HEK293T (cell line): Measurements from ENCODE around the gene PLA2G4B.

Experiments
- CTCF ChIA-PET: fragments of 350-600 bp; formaldehyde crosslinking; extraction: SDS; loops from one replicate; lab custom pipeline; 2021; ENCODE audit warnings: antibody characterized with exemption, inconsistent platforms; lab: Yijun Ruan, JAX
- POLR2A ChIA-PET: fragments of 350-600 bp; formaldehyde crosslinking; extraction: SDS; loops from one replicate; lab custom pipeline; 2020; ENCODE audit warnings: antibody characterized with exemption, inconsistent platforms; lab: Yijun Ruan, JAX
- DNase-seq: peaks from one replicate; pipeline ENCODE4 v3.0.0; 2012; ENCODE audit warnings: mixed read lengths; ENCODE audit errors: extremely low spot score
- ARNT ChIP-seq: fragments of 450-650 bp; IDR thresholded peaks from 2 replicates; pipeline ENCODE4 v1.6.1; 2017; ENCODE audit warnings: mild to moderate bottlenecking
- BHLHE40 ChIP-seq: fragments of 450-650 bp; IDR thresholded peaks from 2 replicates; pipeline ENCODE4 v1.6.1; 2016; ENCODE audit warnings: mild to moderate bottlenecking, moderate library complexity, borderline replicate concordance
- CTBP1 ChIP-seq: fragments of 450-650 bp; IDR thresholded peaks from 2 replicates; pipeline ENCODE4 v1.6.1; 2016; ENCODE audit warnings: borderline replicate concordance
- ELF4 ChIP-seq: fragments of 450-650 bp; IDR thresholded peaks from 2 replicates; pipeline ENCODE4 v1.6.1; 2017; ENCODE audit warnings: antibody characterized with exemption
- FOXA1 ChIP-seq: fragments of 450-650 bp; IDR thresholded peaks from 2 replicates; pipeline ENCODE4 v1.6.1; 2016; ENCODE audit warnings: mild to moderate bottlenecking
- FOXK2 ChIP-seq: fragments of 450-650 bp; IDR thresholded peaks from 2 replicates; pipeline ENCODE4 v1.6.1; 2016; ENCODE audit warnings: mild to moderate bottlenecking
- FOXM1 ChIP-seq: fragments of 450-650 bp; IDR thresholded peaks from 2 replicates; pipeline ENCODE4 v1.6.1; 2017; ENCODE audit warnings: mild to moderate bottlenecking, borderline replicate concordance
- HDGF ChIP-seq: fragments of 450-650 bp; IDR thresholded peaks from 2 replicates; pipeline ENCODE4 v1.6.1; 2017; ENCODE audit warnings: antibody characterized with exemption, borderline replicate concordance
- L3MBTL2 ChIP-seq: fragments of 450-650 bp; conservative IDR thresholded peaks from 2 replicates; pipeline ENCODE4 v1.6.1; 2016; ENCODE audit warnings: mild to moderate bottlenecking
- LEF1 ChIP-seq: fragments of 450-650 bp; IDR thresholded peaks from 2 replicates; pipeline ENCODE4 v1.6.1; 2017; ENCODE audit warnings: mild to moderate bottlenecking, borderline replicate concordance
- NFRKB ChIP-seq: fragments of 450-650 bp; IDR thresholded peaks from 2 replicates; pipeline ENCODE4 v1.6.1; 2016; ENCODE audit warnings: mild to moderate bottlenecking, moderate library complexity
- SP1 ChIP-seq: fragments of 450-650 bp; IDR thresholded peaks from 2 replicates; pipeline ENCODE4 v1.6.1; 2017
- SUZ12 ChIP-seq: fragments of 450-650 bp; IDR thresholded peaks from 2 replicates; pipeline ENCODE4 v1.6.1; 2016; ENCODE audit warnings: mild to moderate bottlenecking
- TARDBP ChIP-seq: fragments of 450-650 bp; IDR thresholded peaks from 2 replicates; pipeline ENCODE4 v1.6.1; 2016
- ZNF384 ChIP-seq: fragments of 450-650 bp; IDR thresholded peaks from 2 replicates; pipeline ENCODE4 v1.6.1; 2016
- TF ChIP-seq, protein P1 (sequence below): fragments of 450-650 bp; IDR thresholded peaks from 2 replicates; pipeline ENCODE4 v1.6.1; 2016

The PLA2G4B gene

DNA sequence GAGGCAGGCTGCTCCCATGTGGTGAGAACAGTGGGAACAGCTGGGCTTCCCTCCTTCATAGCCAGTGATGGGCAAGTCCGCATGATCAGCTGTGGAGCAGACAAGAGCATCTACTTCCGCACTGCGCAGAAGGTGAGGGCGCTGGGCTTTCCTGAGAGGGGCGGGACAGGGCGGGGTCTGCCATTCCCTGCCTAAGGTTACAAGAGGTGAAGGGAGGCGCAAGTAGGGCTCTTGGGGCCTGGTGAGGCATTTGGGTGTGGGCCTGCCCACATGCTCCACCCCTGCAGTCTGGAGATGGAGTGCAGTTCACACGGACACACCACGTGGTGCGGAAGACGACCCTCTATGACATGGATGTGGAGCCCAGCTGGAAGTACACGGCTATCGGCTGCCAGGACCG is 21.3 kb upstream of the PLA2G4B start:
- ChIA-PET CTCF (no interaction called here), POLR2A (interaction anchor here (1.0 kb wide), 1 partner anchor 10 kb away, joined by 3 read pairs; no protein-coding TSS in a partner anchor)
- no peak for DNase-seq
- TF ChIP-seq FOXA1, result no peak
- no peak for TF ChIP-seq NFRKB
- TF ChIP-seq L3MBTL2, result no peak
- TF ChIP-seq FOXM1, result no peak
- no peak for TF ChIP-seq SP1
- no peak for TF ChIP-seq TARDBP
- TF ChIP-seq LEF1, result no peak
- no peak for TF ChIP-seq ELF4
- TF ChIP-seq CTBP1, result no peak
- TF ChIP-seq, protein P1, sequence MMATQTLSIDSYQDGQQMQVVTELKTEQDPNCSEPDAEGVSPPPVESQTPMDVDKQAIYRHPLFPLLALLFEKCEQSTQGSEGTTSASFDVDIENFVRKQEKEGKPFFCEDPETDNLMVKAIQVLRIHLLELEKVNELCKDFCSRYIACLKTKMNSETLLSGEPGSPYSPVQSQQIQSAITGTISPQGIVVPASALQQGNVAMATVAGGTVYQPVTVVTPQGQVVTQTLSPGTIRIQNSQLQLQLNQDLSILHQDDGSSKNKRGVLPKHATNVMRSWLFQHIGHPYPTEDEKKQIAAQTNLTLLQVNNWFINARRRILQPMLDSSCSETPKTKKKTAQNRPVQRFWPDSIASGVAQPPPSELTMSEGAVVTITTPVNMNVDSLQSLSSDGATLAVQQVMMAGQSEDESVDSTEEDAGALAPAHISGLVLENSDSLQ, result no peak

DNA sequence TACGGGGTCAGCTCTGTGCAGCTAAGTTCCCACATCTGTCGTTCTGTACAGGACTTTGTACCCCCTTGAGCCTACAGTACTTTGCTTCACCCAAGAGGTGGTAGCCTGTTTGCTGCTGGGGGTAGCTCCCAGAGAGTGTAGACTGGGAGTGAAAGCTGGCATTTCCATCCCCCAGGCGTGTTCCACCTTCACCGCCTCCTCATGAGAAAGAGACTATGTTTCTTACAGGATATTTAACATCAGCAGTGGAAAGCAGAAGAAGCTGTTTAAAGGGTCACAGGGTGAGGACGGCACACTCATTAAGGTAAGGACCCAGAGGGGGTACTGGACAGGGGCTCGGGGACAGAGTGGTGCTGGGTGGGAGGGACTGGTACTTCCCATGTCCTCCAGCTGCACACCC is 20.9 kb upstream of the PLA2G4B start:
- CTCF ChIA-PET, result interaction anchor here (1.0 kb wide), 1 partner anchor 237 kb away, joined by 3 read pairs; no protein-coding TSS in a partner anchor
- TF ChIP-seq ELF4 (no peak), TARDBP (no peak), ZNF384 (no peak), SUZ12 (no peak), L3MBTL2 (no peak), NFRKB (no peak), LEF1 (no peak), FOXA1 (no peak), ARNT (no peak), FOXK2 (no peak), CTBP1 (no peak), HDGF (no peak), BHLHE40 (no peak), SP1 (no peak)
- TF ChIP-seq, protein P1, result no peak
- POLR2A ChIA-PET, result interaction anchor here (1.0 kb wide), 1 partner anchor 10 kb away, joined by 3 read pairs; no protein-coding TSS in a partner anchor
- no peak for DNase-seq

DNA sequence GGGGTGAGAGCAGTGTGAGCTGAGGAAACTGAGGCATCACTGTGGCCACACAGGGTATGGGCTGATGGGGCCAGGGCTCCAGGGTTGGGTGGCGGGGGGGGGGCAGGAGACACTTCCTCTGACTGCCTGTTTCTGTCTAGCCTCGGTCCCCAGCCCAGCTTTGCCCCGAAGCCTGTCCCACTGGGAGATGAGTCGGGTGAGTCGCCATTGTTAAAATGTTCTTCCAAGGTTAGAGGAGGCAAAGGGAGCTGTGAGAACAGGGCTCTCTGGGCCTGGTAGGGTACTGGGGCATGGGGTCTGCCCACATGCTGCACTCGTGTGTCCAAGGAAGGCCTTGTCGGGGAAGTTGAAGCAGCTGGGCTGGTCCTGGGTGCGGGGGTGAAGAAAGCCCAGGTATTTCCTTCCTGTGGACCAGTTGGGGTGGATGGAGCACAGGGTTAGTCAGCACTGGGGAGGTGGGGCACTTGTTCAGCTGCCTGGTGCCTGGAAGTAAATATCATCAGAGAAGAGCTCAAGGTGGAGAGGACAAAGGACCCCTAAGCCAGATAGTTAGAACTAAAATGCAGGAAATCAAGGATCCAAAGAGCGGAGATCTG is 19.1 kb upstream of the PLA2G4B start:
- DNase-seq, result no peak
- POLR2A ChIA-PET, result no interaction called here
- TF ChIP-seq FOXM1 (no peak), FOXK2 (no peak), SP1 (no peak), BHLHE40 (no peak), HDGF (no peak), FOXA1 (no peak), ARNT (no peak), L3MBTL2 (no peak), CTBP1 (no peak), ZNF384 (no peak), SUZ12 (no peak), NFRKB (no peak), ELF4 (no peak), TARDBP (no peak)
- TF ChIP-seq, protein P1, result no peak
- CTCF ChIA-PET, result no interaction called here

DNA sequence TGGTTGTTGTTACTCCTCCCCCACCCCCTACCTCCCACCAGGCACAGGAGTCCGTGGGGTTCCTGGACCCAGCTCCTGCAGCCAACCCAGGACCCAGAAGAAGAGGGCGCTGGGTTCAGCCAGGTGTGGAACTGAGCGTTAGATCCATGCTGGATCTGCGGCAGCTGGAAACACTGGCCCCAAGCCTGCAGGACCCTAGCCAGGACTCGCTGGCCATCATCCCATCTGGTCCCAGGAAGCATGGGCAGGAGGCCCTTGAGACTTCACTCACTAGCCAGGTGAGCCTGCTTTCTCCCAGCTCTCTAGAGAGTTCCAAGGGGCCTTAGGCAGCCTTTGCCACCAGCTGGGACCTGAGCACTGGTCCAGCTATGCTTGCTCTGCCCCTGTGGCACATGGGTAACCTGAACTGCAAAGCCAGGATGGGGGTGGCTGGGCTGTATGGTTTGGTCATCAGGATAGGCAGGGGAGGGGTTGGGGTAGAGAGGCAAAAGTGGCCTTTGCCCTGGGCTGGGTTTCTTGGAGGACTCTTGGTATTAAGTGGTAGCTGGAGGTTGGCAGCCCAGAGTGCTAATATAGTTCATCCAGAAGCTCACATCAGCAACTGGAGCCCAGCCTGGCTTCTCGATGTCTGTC is 17.7 kb upstream of the PLA2G4B start:
- TF ChIP-seq, protein P1, result no peak
- TF ChIP-seq FOXM1 (no peak), L3MBTL2 (no peak), HDGF (no peak), SUZ12 (no peak), FOXA1 (no peak), LEF1 (no peak), BHLHE40 (no peak), FOXK2 (no peak), TARDBP (no peak), ELF4 (no peak), ARNT (no peak), SP1 (no peak), CTBP1 (no peak), NFRKB (no peak), ZNF384 (no peak)
- POLR2A ChIA-PET, result no interaction called here
- DNase-seq, result no peak
- CTCF ChIA-PET, result interaction anchor here (0.8 kb wide), 1 partner anchor 84 kb away, joined by 3 read pairs; no protein-coding TSS in a partner anchor

DNA sequence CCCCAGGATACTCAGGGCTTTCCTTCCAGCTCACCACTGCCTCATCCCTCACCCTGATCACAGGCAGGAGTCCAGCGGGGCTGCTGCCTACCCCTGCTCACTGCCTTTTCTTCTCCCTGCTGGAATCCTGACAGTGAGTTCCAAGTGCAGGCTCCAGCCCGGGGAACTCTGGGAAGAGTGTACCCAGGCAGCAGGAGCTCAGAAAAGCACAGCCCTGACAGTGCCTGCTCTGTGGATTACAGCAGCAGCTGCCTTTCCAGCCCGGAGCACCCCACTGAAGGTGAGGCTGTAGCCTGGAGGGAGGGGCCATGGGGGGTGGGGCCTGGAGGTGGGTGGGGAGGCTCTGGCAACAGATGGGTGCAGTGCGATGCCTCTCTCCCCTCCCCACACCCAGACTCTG is 16.8 kb upstream of the PLA2G4B start:
- ChIA-PET POLR2A (no interaction called here), CTCF (interaction anchor here (0.8 kb wide), 1 partner anchor 83 kb away, joined by 3 read pairs; no protein-coding TSS in a partner anchor)
- TF ChIP-seq ARNT (no peak), FOXA1 (no peak), L3MBTL2 (no peak), BHLHE40 (no peak), ZNF384 (no peak), SUZ12 (no peak), TARDBP (no peak), CTBP1 (no peak), LEF1 (no peak), NFRKB (no peak)
- DNase-seq, result no peak
